ENCODE results near the gene ADORA3. TPM values are rescaled to one million over a fixed set of nuclear protein-coding genes. Genes with fewer than 3 reads are reported as not detected.

ADORA3 gene
- total and polyA plus RNA-seq, 2 donors (not counting 1 experiment from before 2014, with no cell fraction given), result not detected

DNA sequence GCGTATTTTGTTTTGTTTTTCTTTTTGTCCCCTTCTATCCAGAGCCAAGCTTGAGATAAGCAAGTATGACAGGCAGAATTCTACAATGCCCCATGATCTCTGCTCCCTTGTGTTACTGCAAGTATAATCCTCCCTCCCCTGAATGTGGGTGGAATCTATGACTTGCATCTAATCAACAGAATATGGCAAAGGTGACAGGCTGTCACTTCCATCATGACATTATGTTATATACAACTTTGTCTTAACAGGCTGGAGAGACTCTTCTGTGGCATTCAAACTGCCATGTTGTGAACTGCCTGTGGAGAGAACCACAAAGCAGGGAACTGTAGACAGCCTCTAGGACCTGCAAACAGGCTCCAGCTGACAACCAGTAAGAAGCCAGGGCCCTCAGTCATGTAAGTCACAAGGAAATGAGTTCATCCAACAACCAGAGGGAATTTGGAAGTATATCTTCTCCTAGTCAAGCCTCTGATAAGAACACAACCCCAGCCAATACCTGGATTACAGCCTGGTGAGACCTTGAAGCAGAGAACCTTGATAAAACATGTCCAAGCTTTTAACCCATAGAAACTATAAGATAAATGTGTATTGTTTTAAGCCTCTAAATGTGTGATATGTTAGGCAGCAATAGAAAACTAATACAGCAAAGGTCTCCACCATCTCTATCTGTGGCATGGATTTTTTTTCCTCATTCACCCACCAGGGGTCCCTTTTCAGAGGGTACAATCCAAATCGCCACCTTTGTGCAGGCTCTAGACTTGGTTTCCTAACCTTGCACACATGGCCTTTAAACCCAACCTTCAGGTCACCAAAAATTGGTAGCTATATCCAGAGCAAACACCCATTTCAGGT lies 35.3 kb downstream of the ADORA3 start:
- no peaks in the 10 kb centered on the region for H3K9me3 ChIP-seq (ENCODE audit: control insufficient read depth, insufficient read depth, low read depth, low read length)
- H3K9ac ChIP-seq (ENCODE audit: insufficient read depth, low read length), result no peak overlapping the region
- no peak overlapping the region for H3K4me3 ChIP-seq (replicated peaks in 1 of 4; ENCODE audit: control extremely low read depth in 1 of 4, insufficient read depth in 1 of 4, low read depth in 3 of 4, low read length in 4 of 4)
- no peaks in the 10 kb centered on the region for H3K4me1 ChIP-seq (ENCODE audit: control insufficient read depth, extremely low read depth, insufficient read depth, low read length)
- no peaks in the 10 kb centered on the region for H3K27me3 ChIP-seq (ENCODE audit: control insufficient read depth, insufficient read depth, low read length)
- TF ChIP-seq, protein P1, sequence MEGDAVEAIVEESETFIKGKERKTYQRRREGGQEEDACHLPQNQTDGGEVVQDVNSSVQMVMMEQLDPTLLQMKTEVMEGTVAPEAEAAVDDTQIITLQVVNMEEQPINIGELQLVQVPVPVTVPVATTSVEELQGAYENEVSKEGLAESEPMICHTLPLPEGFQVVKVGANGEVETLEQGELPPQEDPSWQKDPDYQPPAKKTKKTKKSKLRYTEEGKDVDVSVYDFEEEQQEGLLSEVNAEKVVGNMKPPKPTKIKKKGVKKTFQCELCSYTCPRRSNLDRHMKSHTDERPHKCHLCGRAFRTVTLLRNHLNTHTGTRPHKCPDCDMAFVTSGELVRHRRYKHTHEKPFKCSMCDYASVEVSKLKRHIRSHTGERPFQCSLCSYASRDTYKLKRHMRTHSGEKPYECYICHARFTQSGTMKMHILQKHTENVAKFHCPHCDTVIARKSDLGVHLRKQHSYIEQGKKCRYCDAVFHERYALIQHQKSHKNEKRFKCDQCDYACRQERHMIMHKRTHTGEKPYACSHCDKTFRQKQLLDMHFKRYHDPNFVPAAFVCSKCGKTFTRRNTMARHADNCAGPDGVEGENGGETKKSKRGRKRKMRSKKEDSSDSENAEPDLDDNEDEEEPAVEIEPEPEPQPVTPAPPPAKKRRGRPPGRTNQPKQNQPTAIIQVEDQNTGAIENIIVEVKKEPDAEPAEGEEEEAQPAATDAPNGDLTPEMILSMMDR (conservative IDR thresholded peaks at IDR 0.05 in 1 of 2, IDR thresholded peaks at IDR 0.05 in 1 of 2; ENCODE audit: low read depth in 1 of 2, low read length in 2 of 2), result no peak
- no peak for TF ChIP-seq EZH2 (IDR thresholded peaks at IDR 0.05; ENCODE audit: low read length, missing control alignments)
- no peak for DNase-seq (ENCODE audit: low read depth in 2 of 2)
- H3K79me2 ChIP-seq (ENCODE audit: control insufficient read depth, insufficient read depth, low read length), result no peaks in the 10 kb centered on the region
- no peaks in the 10 kb centered on the region for H3K36me3 ChIP-seq (ENCODE audit: control insufficient read depth, insufficient read depth, low read length)
- no peak overlapping the region for H3K27ac ChIP-seq (ENCODE audit: insufficient read depth, low read length)
- no peak overlapping the region for H2AFZ ChIP-seq (ENCODE audit: low read length)
- no peaks in the 10 kb centered on the region for H4K20me1 ChIP-seq (ENCODE audit: control insufficient read depth, extremely low read depth, insufficient read depth, low read length)
- H3K4me2 ChIP-seq (ENCODE audit: extremely low read depth, insufficient read depth, low read length), result no peak overlapping the region

DNA sequence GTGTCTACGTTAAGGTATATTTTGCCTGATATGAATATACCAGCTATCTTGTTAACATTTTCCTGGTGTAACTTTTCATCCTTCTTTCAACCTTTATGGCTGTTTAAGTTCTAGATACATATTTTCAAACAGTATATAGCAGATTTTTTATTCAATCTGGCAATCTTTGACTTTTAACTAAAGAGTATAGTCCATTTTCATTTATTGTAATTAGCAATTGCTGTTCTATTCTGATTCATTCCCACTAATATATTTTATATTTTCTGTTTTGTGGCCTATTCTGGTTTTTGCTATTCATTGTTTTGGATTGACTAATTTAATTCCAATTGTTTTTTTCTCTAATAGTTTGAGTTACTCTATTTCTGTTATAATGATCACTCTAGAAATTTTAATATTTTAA lies 37.0 kb downstream of the ADORA3 start:
- H3K27ac ChIP-seq (ENCODE audit: insufficient read depth, low read length), result no peak overlapping the region
- DNase-seq (ENCODE audit: low read depth in 2 of 2), result no peak
- no peaks in the 10 kb centered on the region for H3K27me3 ChIP-seq (ENCODE audit: control insufficient read depth, insufficient read depth, low read length)
- no peak overlapping the region for H3K9ac ChIP-seq (ENCODE audit: insufficient read depth, low read length)
- no peak overlapping the region for H2AFZ ChIP-seq (ENCODE audit: low read length)
- no peaks in the 10 kb centered on the region for H4K20me1 ChIP-seq (ENCODE audit: control insufficient read depth, extremely low read depth, insufficient read depth, low read length)
- no peak overlapping the region for H3K4me3 ChIP-seq (replicated peaks in 1 of 4; ENCODE audit: control extremely low read depth in 1 of 4, insufficient read depth in 1 of 4, low read depth in 3 of 4, low read length in 4 of 4)
- H3K4me2 ChIP-seq (ENCODE audit: extremely low read depth, insufficient read depth, low read length), result no peak overlapping the region
- H3K9me3 ChIP-seq (ENCODE audit: control insufficient read depth, insufficient read depth, low read depth, low read length), result no peaks in the 10 kb centered on the region
- H3K79me2 ChIP-seq (ENCODE audit: control insufficient read depth, insufficient read depth, low read length), result no peaks in the 10 kb centered on the region
- peaks cover 8% of the 10 kb centered on the region for H3K4me1 ChIP-seq (ENCODE audit: control insufficient read depth, extremely low read depth, insufficient read depth, low read length)
- no peaks in the 10 kb centered on the region for H3K36me3 ChIP-seq (ENCODE audit: control insufficient read depth, insufficient read depth, low read length)
- no peak for TF ChIP-seq EZH2 (IDR thresholded peaks at IDR 0.05; ENCODE audit: low read length, missing control alignments)
- TF ChIP-seq, protein P1 (conservative IDR thresholded peaks at IDR 0.05 in 1 of 2, IDR thresholded peaks at IDR 0.05 in 1 of 2; ENCODE audit: low read depth in 1 of 2, low read length in 2 of 2), result no peak

DNA sequence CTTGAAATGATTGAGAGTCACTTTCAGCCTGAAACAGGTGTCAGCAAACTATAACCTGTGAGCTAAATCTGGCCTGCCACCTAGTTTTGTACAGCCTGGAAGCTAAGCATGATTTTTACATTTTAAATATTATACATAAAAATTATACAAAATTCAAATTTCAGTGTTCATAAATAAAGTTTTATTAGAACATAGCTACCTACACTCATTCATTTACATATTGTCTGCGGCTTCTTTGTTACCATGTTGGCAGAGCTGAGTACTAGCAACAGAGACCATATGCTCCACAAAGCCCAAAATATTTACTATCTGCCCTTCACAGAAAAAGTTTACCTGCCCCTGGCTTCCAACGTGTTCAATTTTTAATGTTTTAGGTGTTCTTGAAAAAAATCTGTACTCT lies 37.7 kb downstream of the ADORA3 start:
- H3K4me1 ChIP-seq (ENCODE audit: control insufficient read depth, extremely low read depth, insufficient read depth, low read length), result peaks cover 8% of the 10 kb centered on the region
- H3K27ac ChIP-seq (ENCODE audit: insufficient read depth, low read length), result no peak overlapping the region
- no peak for TF ChIP-seq EZH2 (IDR thresholded peaks at IDR 0.05; ENCODE audit: low read length, missing control alignments)
- TF ChIP-seq, protein P1 (conservative IDR thresholded peaks at IDR 0.05 in 1 of 2, IDR thresholded peaks at IDR 0.05 in 1 of 2; ENCODE audit: low read depth in 1 of 2, low read length in 2 of 2), result no peak
- no peaks in the 10 kb centered on the region for H3K9me3 ChIP-seq (ENCODE audit: control insufficient read depth, insufficient read depth, low read depth, low read length)
- H3K27me3 ChIP-seq (ENCODE audit: control insufficient read depth, insufficient read depth, low read length), result no peaks in the 10 kb centered on the region
- H3K9ac ChIP-seq (ENCODE audit: insufficient read depth, low read length), result no peak overlapping the region
- no peak overlapping the region for H3K4me2 ChIP-seq (ENCODE audit: extremely low read depth, insufficient read depth, low read length)
- no peaks in the 10 kb centered on the region for H4K20me1 ChIP-seq (ENCODE audit: control insufficient read depth, extremely low read depth, insufficient read depth, low read length)
- no peaks in the 10 kb centered on the region for H3K36me3 ChIP-seq (ENCODE audit: control insufficient read depth, insufficient read depth, low read length)
- no peak overlapping the region for H3K4me3 ChIP-seq (replicated peaks in 1 of 4; ENCODE audit: control extremely low read depth in 1 of 4, insufficient read depth in 1 of 4, low read depth in 3 of 4, low read length in 4 of 4)
- no peaks in the 10 kb centered on the region for H3K79me2 ChIP-seq (ENCODE audit: control insufficient read depth, insufficient read depth, low read length)
- no peak overlapping the region for H2AFZ ChIP-seq (ENCODE audit: low read length)
- no peak for DNase-seq (ENCODE audit: low read depth in 2 of 2)
